HG03521 (cell line): ENCODE data around the gene SSBP2.
"Not testable (repeated sequence)": the region's sequence is repeated elsewhere in the genome, so short reads cannot be mapped to it uniquely, and the experiment has no call there.

Experiments used
- ATAC-seq: cut with Tn5 transposase; IDR thresholded peaks from one replicate; pipeline ENCODE4 v1.9.1; 2021; ENCODE audit warnings: mild to moderate bottlenecking, moderate library complexity; ENCODE audit not compliant: unreplicated experiment

The SSBP2 gene

DNA sequence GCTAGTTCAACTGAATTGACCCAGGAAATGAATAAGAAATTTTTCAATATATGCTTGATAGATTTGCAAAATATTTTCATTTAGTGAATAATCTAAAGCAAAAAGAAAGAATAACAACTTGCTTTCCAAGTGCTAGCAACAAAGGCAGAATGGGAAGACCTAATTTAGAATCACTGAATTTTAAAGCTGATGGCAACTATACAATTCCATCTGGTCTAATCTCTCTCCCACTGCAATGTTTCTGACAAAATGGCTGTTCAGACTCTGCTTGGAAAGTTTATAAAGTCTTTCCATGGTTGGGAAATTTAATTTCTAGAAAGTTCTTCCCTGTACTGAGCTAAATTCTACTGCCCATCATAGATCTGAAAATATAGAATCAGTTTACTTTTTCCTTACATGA is 281.2 kb downstream of the SSBP2 start:
- no peak for ATAC-seq

DNA sequence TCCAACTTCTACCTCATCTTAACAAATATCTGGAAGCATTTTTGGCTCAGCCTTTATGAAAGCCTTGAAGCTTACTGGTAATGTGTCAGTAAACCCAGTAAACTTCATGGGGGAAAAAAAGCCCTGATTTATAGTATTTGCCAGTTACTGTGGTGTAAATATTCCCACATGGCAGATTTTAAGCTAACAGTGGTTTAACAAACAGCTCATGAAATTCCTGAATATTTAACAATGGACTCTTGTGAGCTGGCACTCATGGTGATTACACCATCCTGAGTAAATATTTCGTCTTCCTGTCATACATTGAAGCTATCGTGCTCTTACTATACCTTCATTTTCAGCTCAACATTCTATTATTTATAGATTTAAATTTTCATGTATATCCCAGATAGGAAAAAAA is 300.0 kb downstream of the SSBP2 start:
- no peak for ATAC-seq

DNA sequence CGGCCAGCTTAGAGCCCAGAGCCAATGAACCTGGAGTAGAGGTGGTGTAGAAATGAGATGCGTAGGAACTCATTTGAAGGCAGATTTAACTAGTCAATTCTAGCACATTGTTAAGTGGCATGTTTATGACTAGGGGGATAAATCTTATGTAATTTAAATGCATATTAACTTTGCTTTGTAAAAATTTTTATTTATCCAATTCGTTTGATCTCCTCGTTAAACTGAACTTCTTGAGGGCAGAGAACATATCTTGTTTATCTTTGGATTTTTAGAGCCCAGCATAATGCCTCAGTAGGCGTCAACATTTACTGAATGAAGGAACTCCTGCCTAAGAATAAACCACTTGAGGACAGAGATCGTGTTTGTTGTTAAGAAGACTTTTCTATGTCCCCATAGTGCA is 315.9 kb downstream of the SSBP2 start:
- no peak for ATAC-seq

DNA sequence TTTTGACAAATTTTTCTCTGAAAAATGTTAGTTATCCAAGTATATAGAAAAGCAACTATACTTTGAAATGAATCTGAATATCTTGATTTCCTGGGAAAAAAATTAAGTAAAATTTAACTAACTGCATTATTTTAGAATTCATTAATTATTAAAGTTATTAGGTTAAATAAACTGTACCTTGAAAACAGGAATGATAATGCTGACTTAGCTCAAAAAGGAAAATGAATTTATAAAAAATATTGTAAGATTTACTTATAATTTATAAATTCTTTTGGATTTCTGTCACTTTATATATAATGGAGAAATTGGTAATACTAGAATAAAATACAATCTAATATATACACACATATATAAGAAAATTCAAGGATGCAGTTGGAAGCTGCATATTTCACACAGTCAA is 320.9 kb downstream of the SSBP2 start:
- ATAC-seq: no peak

DNA sequence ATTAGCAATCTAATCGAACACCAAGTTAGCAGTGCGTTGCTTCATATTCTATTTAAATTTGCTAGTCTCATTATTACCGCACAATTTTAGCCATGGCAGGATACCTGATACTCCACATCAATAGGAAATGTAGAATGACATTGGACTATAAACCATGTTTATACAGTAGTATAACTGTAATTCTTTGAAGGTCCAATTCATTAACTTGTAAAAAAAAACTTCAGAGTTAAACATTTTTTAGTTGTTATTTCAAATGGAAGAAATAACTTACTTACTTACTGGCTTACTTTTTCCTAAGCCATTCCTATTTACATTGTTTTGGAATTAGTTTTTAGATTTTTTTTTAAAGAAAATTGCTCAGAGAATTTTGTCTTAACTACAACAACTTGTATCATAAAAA is 321.5 kb downstream of the SSBP2 start:
- ATAC-seq: no peak

DNA sequence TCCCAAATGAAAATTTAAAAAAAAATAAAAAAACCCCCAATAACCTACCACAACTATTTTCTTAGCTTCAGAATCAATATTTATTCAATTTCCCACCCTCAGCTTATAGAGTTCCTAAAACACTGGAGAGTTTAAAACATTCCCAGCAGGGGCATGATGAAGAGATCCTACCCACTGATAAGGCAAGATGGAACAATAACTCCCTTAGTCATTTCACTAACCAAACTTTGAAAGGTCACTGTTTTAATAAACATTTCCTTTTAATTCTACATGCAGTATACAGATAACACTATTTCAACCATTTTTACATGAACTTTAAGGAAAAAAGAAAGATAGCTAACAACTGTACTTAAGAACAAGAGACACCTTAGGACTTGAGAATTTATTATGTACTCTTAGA is 322.0 kb downstream of the SSBP2 start:
- no peak for ATAC-seq

DNA sequence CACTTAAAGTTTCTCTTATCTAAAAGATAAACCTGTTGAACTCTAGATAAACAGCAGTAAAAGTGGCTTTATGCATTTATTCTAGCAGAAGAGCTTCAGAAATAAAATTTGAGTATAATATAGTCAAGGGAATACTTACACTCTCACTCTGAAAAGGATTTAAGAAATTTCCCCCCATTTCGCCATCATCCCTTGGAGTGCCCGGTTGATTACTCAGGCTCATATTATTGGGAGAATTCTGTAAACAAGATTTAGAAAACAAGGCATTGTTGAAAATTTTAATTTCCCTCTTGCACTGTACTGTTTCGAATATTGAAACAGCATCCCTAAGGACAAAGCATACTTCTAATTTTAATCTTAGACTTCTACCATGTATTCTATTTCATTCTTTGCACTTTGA is 322.5 kb downstream of the SSBP2 start:
- no peak for ATAC-seq

DNA sequence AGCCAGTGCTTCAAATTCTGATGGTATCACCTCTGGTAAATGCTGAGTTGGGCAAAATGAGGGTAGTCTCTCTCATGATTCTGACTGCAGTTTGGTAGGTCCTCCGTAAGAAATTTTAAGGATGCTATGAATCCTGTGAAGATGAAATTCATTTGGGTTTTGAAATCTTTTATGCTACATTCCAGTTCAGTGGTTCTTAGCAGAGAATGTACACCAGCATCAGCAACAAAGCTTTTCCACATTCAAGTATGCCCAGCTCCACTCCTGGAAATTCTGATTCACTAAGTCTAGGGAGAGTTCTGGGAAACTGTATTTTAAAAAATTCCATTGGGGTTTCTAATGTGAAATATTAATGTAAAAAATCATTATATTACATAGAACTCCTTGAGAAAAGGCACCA is 323.3 kb downstream of the SSBP2 start:
- ATAC-seq: no peak

DNA sequence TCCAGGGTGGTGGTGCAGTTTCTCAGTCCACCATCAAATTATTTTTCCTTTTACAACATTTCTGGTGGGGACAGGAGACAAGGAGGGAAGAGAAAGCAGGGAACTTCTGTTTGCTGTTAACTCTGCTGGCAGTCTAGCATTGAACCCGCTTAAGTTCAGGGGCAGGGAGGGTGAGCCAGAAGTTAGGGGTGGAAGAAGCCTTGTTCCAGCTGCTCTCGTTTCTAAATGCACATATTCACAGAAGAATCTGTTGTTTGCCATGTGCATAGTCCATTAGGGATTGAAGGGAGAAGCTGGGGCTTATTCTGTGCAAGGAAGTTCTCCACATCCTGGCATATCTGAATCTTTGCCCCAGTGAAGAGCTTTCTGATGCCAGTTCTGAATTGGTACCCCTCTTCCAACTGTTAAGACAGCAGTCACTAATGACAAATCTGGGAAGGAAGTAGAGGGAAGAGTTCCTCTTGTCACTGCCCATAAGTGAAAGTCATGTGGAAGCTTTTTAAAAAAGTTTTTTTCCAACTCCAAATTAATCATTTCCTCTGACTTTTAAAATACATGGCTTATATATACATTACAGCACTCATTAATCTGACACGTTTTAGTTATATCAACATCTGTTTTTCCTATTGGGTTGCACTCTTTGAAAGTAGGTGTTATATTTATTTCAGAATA is 324.4 kb downstream of the SSBP2 start:
- ATAC-seq: no peak

DNA sequence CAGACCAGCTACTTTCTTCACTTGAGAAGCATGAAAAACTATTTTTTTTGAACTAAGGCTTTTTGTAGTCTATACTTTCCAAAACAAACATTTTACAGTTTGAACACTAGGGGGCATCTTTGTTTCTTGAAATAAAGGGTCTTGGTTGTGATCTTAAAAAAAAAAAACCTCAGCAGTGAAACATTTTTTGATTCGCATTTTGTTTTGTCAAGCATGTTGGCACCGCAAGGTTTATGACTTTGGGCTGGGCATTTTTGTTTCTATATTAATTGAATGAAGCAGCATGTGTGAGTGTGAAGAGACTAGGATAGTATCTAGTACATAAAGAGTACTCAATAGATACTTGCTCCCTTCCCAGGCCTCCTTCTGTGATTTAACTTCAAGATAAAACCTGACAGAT is 325.3 kb downstream of the SSBP2 start:
- no peak for ATAC-seq

DNA sequence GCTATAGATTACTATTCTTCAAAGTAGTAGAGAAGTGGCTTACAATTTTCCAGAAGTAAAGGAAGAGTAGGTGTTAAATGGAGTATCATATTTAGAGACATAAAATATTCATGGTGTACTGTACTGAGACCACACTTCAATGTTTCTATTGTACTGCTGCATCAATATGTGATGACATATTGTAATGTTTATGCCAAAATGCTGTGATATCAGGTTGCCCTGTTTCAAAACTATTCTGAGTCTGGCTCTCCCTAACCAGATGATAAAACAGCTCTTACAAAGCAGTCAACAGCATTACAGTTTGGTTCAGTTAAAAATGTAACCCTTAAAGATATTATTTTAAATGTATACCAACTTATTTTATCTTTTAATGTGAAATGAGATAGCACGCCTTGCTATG is 326.2 kb downstream of the SSBP2 start:
- no peak for ATAC-seq

DNA sequence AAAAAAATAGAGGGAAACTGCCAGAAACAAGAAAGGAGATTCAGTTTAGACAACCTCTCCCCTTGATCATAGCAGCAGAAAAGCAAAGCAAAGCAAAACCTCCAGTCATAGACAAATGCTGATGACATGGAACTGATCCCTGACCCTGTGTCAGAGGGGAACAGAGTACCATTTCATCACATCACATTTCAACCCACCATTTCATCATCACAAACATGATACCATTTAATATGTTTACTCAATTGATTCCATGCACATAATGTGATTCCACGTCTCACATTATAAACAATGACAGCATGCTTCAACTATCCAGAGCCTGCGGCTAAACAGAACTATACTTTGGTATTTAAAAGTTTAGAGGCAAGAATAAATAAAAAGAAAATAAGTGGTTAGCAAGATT is 328.2 kb downstream of the SSBP2 start:
- no peak for ATAC-seq

DNA sequence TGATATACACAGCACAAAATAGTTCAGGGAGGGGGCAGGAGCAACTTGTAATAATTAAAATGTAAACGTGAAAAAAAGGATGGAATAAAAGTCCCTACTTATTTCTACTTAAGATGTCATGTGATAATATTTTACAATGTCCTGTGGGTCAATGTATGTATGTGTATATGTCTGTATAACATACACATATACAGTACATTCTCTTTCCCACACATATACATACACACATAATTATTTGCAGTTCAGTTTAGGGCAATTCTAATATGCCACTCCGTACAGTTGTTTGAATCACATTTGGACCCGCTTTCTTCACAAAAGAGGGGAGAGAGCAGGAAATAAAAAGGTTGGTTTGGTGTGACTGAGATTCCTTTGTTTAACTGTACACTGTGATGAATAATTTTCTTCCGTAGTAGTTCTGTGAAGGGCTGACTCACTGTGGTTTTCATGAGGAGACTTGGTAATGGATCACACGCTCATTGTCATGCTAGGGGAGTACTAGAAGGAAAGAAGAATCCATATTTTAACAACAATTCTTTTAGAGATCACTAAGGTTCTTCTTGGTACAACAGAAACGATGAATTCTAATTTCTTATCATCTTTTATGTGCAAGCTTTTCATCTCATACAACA is 330.7 kb downstream of the SSBP2 start:
- ATAC-seq: no peak

DNA sequence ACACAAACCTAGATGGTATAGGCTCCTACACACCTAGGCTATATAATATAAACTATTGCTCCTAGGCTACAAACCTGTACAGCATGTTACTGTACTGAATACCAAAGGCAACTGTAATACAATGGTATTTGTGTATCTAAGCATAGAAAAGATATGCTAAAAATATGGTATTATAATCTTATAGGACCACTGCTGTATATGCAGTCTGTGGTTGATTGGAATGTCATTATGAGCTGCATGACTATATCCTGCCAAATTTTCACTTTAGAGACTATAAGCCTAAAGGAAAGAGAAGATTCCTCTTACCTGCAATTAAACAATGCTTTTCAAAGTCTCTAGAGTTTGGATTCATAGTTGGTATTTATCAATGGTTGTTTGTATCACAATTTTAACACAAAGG is 332.3 kb downstream of the SSBP2 start:
- ATAC-seq: no peak

DNA sequence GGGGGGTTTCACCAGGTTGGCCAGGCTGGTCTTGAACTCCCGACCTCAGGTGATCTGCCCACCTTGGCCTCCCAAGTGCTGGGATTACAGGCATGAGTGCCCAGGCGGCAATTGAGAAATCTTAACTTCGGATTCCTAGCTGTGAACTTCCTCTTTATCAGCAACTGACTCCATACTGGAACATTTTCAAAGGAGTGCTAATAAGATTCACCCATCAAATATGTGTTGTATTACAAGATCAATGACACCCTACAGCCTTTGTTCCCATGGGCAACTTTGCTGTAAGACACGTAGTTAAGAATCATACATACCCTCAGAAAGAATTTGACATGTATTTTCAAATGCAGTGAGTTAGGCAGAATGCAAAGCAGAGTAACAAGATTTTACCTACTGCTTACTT is 333.8 kb downstream of the SSBP2 start:
- no peak for ATAC-seq

DNA sequence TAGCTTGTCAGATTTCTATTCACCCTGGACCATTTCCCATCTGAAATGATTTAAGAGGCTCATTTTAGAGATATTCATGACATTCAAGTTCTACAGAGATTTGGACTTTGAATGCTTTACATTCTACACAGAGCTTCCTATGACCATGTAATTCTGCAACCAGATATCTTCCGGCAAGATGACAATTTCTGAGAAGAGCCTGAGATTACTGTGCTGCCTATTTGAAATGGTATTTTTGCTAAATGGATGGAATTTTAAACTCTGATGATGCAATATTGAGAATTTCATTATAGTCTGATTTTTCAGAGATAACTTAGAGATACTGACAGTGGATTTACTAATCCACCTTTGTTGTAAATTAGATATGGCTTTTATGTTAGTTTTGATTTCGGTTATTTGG is 341.0 kb downstream of the SSBP2 start:
- ATAC-seq: no peak

DNA sequence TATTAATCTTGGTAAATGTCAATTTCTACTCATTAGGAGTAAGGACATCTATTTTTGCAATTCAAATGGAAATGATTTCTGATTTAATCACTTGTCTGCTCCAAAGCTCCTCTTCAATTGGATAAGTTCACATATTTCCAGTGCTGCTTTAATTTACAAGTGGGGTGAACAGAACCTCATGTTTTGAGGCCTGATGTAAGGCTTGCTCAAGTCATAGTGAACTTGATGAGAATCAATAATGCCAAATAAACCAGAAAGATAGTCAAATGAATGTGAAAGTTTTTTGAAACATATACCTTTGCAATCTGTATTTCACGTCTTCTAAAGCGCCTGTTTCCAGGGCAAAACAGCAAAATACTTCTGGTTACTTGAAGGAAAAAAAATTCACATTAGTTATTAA is 341.5 kb downstream of the SSBP2 start:
- no peak for ATAC-seq

DNA sequence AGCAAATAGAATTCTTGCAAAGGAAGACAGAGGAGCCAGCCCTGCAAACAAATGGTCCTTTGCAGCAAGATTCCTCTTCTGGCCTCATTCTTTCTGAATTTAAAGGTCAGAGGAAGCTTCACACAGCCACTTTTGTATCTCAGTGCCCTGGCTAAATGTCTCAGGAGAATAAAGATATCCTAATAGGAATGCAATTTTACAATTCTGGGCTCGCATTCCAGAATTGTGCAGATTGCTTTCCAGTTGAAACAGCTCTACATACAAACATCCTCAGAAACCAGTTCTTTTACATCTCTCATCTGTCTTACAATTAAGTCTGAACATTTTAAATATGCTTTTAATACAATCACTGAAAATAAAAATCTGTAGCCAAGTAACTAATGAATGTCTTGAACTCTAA is 342.4 kb downstream of the SSBP2 start:
- no peak for ATAC-seq

DNA sequence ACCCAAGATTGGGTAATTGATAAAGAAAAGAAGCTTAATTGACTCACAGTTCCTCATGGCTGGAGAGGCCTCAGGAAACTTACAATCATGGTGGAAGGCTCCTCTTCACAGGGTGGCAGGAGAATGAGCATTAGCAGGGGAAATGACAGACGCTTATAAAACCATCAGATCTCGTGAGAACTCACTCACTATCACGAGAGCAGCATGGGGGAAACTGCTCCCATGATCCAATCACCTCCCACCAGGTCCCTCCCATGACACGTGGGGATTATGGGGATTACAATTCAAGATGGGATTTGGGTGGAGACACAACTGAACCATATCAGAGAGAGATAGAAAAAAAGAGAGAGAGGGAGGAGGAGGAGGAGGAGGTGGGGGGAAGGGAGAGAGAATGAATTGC is 343.1 kb downstream of the SSBP2 start:
- not testable (repeated sequence) for ATAC-seq

DNA sequence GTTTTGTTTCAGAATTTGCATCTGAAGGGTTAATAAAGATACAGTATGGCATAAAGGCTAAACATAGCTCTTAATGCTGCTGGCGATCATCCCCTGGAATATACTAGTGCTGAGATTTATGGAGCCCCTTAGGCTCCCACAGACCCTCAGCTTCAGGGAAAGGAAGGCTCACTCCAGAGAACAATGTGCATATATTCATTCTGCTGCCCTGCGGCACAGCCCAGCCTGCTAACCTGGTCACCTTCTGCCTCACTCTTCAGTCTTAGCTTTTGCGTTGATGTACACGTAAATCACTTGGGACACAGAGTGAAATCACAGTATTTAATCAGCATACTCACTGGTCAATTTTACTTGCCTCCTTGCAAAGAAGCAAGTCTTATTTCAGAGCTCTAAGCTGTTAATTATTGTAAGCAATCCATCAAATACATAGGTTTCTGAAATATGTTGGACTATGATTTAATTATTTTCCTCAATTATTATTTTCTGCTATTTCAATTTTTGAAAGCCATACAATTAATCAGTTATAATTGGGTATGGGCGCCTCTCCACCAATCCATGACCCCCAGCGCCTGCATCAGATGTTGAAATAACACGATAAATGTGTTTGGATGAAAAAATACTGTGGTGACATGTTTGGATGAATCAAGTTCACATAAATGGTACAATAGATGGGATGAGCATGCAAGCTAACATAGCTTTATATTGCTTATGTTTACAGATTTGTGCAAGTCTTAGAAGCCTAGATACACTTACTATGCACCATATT is 345.6 kb downstream of the SSBP2 start:
- no peak for ATAC-seq

DNA sequence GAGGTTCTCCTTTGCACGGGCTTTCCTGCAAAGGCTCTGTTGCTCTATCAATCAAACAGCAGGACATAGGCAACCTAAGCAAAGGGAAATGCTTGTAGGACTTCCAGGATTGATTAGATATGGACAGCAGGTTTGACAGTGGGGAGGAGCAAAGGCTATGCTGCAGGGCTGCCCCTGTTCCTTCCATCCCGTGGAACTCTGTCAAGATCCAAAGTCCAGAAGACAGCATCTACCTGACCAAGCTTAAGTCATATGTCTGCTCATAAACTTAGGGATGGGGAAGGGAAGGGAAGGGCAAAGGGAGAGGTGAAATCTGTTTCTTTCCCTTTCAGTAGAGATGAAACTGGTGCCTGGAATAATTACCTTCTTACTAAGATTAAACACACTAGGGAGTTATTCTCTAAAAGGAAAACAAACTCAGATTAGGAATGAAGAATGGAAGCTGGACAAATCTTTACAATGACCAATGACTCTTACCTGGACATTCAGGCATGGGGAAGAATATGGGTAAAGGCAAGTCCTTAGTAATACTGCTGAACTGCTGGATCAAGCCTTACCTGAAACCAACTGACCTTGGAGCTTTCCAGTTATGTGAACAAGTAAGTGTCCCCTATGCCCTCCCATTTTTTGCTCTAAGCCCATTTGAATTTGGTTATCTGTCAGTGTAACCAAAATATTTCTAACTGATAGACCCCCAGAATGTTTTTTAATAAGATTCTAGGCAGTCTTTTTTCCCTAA is 348.5 kb downstream of the SSBP2 start:
- no peak for ATAC-seq

DNA sequence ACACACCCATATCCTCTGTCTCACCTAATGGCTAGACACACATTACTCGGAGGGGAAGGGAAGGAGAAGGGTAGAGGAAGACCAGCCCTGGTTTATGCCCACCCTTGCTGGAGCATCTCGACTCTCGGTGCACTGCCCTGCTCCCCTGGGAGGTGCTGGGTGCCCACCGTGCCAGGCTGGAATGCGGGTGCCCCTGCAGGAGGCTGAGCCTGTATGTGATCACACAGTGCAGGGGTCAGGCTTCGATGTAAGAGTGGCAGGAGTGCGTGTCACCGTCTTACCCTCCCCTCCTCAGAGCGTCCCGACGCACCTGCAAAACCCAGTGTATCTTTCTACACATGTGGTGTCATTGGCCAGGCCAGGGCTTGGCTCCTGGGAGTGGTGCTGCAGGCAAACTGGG is 349.6 kb downstream of the SSBP2 start:
- no peak for ATAC-seq
